LNCAP (cell line): ENCODE measurements around the gene ABL2.
A peak's percentile ranks its signal among the peaks of the same experiment; 100 is the strongest.

Experiments
- TF ChIP-seq, protein P1 (sequence below): fragments of 450-650 bp; IDR thresholded peaks from 2 replicates; pipeline ENCODE4 v1.5.1; 2017; ENCODE audit warnings: mild to moderate bottlenecking

ABL2 gene

GRCh38 chr1:179252606-179253005, 23.1 kb upstream of the ABL2 start:
- TF ChIP-seq, protein P1, sequence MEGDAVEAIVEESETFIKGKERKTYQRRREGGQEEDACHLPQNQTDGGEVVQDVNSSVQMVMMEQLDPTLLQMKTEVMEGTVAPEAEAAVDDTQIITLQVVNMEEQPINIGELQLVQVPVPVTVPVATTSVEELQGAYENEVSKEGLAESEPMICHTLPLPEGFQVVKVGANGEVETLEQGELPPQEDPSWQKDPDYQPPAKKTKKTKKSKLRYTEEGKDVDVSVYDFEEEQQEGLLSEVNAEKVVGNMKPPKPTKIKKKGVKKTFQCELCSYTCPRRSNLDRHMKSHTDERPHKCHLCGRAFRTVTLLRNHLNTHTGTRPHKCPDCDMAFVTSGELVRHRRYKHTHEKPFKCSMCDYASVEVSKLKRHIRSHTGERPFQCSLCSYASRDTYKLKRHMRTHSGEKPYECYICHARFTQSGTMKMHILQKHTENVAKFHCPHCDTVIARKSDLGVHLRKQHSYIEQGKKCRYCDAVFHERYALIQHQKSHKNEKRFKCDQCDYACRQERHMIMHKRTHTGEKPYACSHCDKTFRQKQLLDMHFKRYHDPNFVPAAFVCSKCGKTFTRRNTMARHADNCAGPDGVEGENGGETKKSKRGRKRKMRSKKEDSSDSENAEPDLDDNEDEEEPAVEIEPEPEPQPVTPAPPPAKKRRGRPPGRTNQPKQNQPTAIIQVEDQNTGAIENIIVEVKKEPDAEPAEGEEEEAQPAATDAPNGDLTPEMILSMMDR: no peak

DNA sequence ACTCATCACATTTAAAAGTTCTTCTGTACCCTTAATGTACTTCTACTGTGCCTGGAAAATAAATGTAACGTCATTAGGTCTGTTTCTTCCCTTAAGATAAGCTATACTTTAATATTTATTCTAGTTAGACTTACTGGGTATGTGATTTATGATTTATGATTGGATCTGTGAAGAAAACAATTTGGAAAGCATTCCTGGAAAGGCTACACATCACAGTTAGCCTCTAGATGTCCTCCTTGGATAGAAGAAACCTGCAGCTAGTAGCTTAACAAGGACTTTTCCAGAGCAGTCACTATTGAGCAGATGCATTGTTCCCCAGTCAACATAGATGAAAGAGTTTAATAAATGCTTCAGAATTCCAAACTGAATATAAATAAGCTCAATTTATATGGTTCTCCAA, 22.2 kb upstream of the ABL2 start:
- TF ChIP-seq, protein P1: peak; percentile 83

DNA sequence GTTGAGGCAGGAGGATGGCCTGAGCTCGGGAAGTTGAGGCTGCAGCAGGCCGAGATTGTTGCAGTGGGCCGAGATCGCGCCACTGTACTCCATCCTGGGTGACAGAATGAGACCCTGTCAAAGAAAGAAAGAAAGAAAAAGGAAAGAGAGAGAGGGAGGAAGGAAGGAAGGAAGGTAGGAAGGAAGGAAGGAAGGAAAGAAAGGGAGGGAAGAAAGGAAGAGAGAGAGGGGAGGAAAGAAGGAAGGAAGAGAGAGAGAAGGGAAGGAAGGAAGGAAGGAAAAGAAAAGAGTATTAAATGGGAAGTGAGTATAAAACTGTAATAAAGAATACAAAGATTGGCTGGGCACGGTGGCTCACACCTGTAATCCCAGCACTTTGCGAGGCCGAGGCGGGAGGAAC, 18.4 kb upstream of the ABL2 start:
- TF ChIP-seq, protein P1: no peak

GRCh38 chr1:179241530-179242097, 12.1 kb upstream of the ABL2 start:
- TF ChIP-seq, protein P1: no peak

- TF ChIP-seq, protein P1: no peak
Observed at GRCh38 chr1:179237222-179237621, 7.7 kb upstream of the ABL2 start.

- TF ChIP-seq, protein P1: no peak
Observed at GRCh38 chr1:179234863-179235262, 5.4 kb upstream of the ABL2 start.

DNA sequence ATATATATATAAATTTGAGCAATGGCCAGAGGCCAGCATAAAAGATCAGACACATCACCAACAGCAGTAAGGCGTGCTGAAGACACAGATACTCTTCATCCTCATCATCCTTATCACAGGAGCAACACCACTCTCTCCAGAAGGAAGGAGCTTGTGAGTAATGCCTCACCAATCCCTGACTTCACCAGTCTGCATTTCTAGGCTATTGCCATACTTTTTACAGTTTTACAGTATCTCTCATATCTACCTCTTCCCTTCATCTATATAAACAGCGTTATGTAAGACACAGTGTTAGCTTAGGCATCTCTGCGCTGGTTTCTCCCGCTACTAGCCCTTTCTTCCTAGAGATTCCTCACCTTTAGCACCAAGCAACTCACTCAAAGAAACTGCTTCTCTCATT, 2.4 kb upstream of the ABL2 start:
- TF ChIP-seq, protein P1: no peak

GRCh38 chr1:179230721-179231120, 1.2 kb upstream of the ABL2 start:
- TF ChIP-seq, protein P1: no peak
